ENCODE data around the gene NOL6.

GRCh38 chr9:33489066-33489465 lies 15.3 kb upstream of the NOL6 start:
- TF ChIP-seq CTCF (IDR thresholded peaks at IDR 0.05; ENCODE audit: insufficient read depth, low read depth, low read length) (no peak), EZH2 (IDR thresholded peaks at IDR 0.05; ENCODE audit: insufficient read depth, low read length) (no peak)
